ENCODE measurements around the gene CLMP.
A peak's percentile ranks its signal among the peaks of the same experiment; 100 is the strongest.

Gene CLMP

DNA sequence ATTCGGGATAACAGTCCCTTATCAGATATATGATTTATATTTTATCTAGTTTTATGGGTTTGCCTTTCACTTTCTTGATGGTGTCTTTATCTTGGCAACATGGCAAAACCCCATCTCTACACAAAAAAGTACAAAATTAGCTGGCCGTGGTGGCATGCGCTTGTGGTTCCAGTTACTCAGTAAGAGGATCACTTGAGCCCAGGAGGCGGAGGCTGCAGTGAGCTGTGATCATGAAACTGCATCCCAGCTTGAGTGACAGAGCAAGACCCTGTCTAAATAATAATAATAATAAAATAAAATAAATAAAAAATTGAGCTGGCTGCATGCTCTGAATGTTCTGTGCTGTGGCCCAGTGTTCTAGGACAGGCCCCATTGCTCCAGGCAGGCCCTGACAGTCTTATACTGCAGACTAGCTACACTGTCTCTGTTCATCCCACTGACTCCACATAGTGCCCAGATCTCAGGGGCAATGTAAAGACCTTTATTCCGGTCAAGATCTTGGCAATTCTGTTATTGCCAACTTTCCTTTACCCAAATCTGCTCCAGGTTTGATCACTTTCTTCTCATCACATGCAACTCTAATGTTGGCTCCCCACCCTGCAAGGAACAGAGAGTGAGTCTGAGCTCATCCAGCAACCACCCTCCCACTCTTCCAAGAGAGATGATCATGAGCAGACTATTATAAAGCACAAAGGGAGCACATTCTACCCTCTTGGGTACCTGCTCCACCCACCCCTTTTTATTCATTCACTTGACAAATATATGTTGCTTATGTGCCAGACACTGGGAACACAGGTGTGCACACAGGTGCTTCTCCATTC lies 141.9 kb downstream of the CLMP start:
- no peak for DNase-seq

DNA sequence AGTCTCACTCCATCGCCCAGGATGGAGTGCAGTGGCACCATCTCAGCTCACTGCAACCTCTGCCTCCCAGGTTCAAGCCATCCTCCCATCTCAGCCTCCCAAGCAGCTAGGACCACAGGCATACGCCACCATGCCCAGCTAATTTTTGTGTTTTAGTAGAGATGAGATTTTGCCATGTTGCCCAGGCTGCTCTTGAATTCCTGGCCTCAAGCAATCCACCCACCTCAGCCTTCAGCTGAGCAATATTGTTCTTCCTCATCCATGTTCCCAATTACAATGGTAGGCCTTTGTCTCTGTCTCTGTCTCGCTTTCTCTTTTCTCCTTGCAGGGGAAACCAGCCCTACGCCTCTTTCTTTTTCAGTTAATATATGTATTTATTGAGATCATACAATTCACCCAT lies 143.4 kb downstream of the CLMP start:
- DNase-seq = no peak

DNA sequence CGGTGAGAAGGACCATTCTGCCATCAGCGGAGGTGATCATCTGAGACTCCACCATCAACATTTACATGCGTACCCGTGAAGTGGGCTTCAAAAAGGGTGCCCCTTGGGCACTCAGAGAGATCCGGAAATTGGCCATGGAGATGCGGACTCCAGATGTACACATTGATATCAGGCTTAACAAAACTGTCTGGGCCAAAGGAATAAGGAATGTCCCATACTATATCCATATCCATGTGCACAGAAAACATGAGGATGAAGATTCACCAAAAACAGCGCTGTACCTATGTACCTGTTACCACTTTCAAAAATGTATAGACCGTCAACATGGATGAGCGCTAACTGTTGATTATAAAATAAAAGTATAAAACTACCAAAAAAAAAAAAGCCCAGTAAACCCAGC lies 143.9 kb downstream of the CLMP start:
- DNase-seq = no peak

DNA sequence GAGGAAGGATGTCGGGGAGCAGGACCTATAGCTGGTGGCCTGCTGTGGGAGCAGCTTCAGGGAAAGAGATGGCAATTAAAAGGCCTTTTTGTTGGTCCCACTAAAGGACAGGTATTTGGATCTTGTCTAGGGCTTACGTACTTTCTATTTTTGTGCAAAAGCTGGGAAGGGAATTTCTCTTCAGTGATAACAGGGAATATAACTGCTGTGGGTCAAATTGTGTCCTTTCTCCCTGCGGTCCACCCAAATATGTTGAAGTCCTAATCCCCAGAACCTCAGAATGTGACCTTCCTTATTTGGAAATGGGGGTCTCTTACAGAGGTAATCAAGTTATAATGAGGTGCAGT lies 147.1 kb downstream of the CLMP start:
- no peak for DNase-seq

DNA sequence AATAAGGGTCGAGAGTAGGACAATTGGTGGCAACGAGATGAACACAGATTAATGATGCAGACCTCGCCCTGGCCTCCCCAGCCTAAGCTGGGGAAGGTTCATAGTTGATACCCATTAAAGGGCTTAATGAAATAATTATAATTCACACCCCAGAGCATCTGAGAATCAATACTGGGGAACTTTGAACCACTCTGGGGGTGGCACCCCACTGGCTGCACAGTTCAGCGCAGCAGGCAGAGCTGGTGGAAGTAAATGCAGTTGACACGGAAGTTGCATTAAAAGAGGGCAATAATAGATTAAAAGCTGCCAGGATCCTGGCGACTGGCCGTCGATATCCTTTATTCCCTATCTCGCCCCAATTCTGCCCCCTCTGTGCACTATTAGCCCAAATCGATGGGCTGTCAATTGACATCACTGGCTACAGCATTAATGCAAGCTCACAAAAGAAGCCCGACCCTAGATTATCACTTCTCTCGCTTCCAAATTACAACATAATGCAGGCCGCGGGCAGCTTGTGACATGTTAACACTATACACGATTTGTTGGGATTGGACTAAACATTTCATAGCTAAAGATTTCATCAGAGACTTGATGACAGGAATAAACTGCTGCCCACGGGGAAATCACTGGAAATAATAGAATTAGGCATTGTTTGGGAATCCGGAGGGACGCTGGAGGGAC lies 147.6 kb downstream of the CLMP start:
- DNase-seq = no peak

DNA sequence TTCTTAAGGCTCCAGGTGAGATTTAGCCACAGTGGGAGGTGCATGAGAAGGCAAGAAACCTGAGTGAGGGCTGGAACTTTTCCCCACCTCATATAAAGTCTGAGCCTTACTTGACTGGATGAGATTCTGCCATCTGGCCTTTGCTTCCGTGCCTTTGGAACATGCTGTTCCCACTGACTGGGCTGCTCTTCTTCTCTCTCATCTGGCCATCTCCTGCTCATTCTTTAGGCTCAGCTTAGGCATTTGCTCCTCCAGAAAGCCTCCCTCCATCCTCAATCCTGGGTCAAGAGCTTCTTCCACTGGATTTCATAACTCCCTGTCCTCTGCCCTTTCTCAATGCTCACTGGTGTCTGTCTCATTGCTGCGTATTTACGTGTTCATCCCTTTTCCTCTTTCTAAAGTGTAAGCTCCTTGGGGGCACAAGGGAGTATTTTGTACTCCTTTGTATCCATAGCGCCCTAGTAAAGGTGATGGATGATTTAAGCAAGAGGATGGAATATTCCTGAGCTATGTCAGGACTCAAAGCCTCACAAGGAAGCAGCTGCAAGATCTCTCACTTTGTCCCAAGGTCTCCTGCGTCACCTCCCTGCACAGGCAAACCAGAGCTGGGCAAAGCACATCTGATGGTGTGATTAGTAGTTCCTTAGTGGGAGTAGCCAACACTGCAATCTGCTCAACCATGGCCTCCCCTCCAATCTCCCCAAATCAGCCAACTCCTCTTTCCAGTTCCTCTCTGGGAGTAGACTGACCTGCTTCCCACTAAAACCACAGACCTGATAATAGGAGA lies 148.4 kb downstream of the CLMP start:
- no peak for DNase-seq

DNA sequence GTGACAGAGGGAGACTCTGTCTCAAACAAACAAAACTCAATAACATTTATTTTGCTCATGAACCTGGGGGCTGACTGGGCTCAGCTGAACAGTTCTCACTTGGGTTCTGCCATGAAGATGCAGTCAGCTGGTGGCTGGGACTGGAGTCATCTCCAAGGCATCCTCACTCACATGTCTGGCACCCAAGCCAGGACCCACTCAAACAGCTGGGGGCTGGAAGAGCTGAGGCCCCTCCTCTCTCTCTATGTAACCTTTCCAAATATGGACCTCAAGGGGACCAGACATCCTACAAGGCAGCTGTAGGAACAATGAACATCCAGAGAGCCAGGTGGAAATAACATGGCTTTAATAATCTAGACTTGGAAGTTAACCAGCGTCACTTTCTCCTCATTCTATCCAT lies 149.9 kb downstream of the CLMP start:
- no peak for DNase-seq

DNA sequence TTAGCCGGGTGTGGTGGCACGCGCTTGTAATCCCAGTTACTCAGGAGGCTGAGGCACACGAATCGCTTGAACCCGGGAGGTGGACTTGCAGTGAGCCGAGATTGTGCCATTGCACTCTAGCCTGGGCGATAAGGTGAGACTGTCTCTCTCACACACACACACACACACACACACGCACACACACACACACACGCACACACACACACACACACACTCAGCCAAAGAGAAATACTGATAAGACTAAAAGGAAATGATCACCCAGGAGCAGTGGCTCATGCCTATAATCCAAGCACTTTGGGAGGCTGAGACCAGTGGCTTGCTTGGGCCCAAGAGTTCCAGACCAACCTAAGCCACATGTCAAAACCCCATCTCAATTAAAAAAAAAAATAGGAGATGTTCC lies 153.9 kb downstream of the CLMP start:
- no peak for DNase-seq

DNA sequence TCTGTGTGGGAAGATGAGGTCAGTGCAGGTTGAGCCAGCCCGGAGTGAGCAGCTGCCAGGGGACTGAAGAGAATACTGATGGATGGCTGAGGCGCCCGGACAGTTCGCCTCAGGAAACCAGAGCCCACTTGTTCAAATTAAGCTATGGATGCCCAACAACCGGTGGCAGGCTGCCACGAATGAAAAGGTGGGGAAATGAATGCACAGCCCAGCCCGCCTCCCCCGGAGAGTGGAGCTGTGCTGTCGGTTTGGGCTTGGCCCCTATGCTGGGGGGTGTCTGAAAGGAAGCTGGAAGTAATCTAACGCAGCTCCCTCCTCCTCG lies 155.0 kb downstream of the CLMP start:
- peak; percentile 40 for DNase-seq

DNA sequence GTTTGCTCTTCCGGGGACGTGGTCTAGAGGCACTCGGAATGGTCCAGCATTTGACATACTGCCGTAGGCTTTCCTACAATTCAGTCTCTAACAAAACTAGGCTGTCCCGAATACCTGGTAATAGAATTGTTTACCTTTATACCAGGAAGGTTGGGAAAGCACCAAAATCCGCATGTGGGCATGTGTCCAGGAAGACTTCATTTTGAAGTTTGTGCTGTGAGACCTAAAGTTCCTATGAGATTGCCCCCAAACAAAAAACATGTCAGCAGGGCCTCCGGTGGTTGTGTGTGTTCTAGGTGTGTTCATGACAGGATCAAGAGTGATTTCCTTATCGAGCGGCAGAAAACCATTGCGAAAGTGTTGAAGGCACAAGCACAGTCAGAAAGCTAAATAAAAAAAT lies 159.2 kb downstream of the CLMP start:
- no peak for DNase-seq

DNA sequence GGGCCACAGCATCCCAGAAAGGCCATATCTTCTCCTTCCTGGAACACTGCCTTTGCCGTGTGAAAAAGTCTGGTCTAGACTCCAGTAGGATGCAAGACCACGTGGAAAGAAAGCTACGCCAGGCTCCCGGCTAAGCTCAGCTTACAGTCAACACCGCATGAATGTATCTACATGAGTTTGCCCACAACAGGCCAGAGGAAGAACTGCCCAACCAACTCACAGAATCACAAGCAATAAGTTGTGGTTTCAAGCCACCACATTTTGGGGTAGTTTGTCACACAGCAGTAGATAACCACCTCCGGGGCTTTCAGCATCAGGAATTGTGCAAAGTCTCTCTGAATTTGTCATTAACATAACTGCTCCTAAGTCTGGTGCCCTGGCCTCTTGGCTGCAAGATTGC lies 160.5 kb downstream of the CLMP start:
- DNase-seq = no peak

DNA sequence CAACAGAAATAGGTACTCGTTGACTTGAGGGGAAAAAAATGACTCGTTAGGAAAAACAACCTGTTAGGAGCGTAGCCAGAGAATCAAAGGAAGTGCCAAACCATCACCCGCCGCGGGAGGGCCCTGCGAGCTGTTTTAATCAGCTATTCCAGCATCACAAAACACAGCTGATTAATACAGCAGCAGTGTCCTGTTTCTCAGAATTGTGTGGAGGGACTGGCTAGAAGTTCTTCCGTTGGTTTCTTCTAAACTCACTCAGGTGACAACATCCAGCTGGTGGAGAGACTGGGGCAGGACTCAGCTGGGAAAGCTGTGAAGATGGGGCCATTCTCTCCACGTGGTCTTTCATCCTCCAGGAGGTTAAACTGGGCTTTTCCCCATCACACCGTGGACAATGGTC lies 161.2 kb downstream of the CLMP start:
- DNase-seq = peak; percentile 21

DNA sequence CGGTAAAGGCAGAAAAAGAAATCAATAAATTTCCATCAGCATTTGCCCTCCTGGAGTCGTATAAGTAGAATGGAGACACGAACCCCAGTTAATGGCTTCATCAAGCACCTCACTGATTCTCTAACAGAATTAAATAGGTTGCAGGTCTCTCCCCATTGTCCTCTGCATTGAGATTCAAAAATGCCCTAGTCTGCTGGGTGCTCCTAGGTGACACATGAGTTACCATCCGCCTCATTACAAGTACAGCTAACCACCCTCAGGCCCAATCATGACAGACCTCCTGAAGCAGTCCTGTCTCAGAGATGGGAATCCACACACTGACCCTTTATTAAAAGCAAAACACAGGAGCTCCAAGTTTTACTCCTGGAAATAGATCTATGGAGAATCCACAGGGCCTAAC lies 164.5 kb downstream of the CLMP start:
- DNase-seq = no peak

DNA sequence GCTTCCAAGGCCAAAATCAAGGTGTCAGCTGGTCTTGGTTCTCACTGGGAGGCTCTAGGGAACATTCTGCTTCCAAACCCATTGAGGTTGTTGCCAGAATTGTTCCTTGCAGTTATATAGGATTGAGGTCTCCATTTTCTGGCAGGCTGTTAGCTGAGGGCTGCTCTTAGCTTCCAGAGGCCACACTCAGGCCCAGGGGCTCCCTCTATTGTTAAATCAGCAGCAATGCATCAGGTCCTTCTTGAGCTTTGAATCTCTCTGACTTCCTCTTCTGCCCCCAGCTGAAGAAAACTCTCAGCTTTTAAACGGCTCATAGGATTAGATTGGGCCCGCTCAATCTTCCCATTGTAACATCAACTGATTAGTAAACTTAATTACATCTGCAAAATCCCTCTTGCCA lies 174.1 kb downstream of the CLMP start:
- DNase-seq = peak; percentile 81

All from NCI-H1092 treated with DMSO at 0.1 percent for 48 hours (cell line).